Keratinocyte (primary cell): ENCODE measurements around the gene AGAP1. TPM values are rescaled to one million over a fixed set of nuclear protein-coding genes. Genes with fewer than 3 reads are reported as not detected.

Experiments
- DNase-seq: peaks from one replicate; pipeline ENCODE4 v3.0.0-alpha.2; 2011; ENCODE audit warnings: low read depth, missing footprints, low spot score
- FAIRE-seq: peaks from 2 replicates; lab custom pipeline; 2011; peaks lifted over from hg19 to GRCh38; lab: Jason Lieb, UNC
- H2AFZ ChIP-seq: 2 replicates; pipeline ENCODE4 v1.6.0; 2012; ENCODE audit warnings: low read length, control low read depth, inconsistent platforms; ENCODE audit not compliant: control insufficient read depth
- H3K27ac ChIP-seq: 2 replicates; pipeline ENCODE4 v1.5.1; 2011; ENCODE audit warnings: low read length; ENCODE audit not compliant: control insufficient read depth, insufficient read depth
- H3K27me3 ChIP-seq: 3 replicates; pipeline ENCODE4 v1.6.0; 2011; ENCODE audit warnings: low read length; ENCODE audit not compliant: control insufficient read depth, insufficient read depth; ENCODE audit errors: extremely low read depth
- H3K36me3 ChIP-seq, 2 experiments: 2 replicates in 1 of 2; 3 replicates in 1 of 2; pipeline ENCODE4 v1.5.1; 2011; ENCODE audit warnings: low read length in 2 of 2, mild to moderate bottlenecking in 1 of 2; ENCODE audit not compliant: control insufficient read depth in 2 of 2, insufficient read depth in 2 of 2; ENCODE audit errors: extremely low read depth in 1 of 2
- H3K4me1 ChIP-seq: 3 replicates; pipeline ENCODE4 v1.5.1; 2011; ENCODE audit warnings: low read length; ENCODE audit not compliant: control insufficient read depth, insufficient read depth; ENCODE audit errors: extremely low read depth
- H3K4me2 ChIP-seq: 3 replicates; pipeline ENCODE4 v1.6.0; 2011; ENCODE audit warnings: low read depth, low read length; ENCODE audit not compliant: control insufficient read depth, insufficient read depth; ENCODE audit errors: extremely low read depth
- H3K4me3 ChIP-seq, 3 experiments: fragments of 200-600 bp in 1 of 3; sonication (generic) in 1 of 3; 2 replicates in 2 of 3; 3 replicates in 1 of 3; pipeline ENCODE4 v1.5.1; 2011 to 2016; ENCODE audit warnings: low read length in 3 of 3, mild to moderate bottlenecking in 3 of 3, control low read depth in 2 of 3, inconsistent platforms in 1 of 3, low read depth in 1 of 3, mixed read lengths in 1 of 3, mixed run types in 1 of 3, moderate library complexity in 1 of 3; ENCODE audit not compliant: control insufficient read depth in 2 of 3, insufficient read depth in 2 of 3; ENCODE audit errors: extremely low read depth in 1 of 3
- H3K79me2 ChIP-seq: 2 replicates; pipeline ENCODE4 v1.6.0; 2012; ENCODE audit warnings: low read length; ENCODE audit not compliant: control insufficient read depth, insufficient read depth
- H3K9ac ChIP-seq: 3 replicates; pipeline ENCODE4 v1.6.0; 2011; ENCODE audit warnings: low read length; ENCODE audit not compliant: control insufficient read depth, insufficient read depth; ENCODE audit errors: extremely low read depth
- H3K9me1 ChIP-seq: 3 replicates; pipeline ENCODE4 v1.6.0; 2011; ENCODE audit warnings: low read length; ENCODE audit not compliant: control insufficient read depth, insufficient read depth; ENCODE audit errors: extremely low read depth
- H3K9me3 ChIP-seq: 2 replicates; pipeline ENCODE4 v1.5.1; 2012; ENCODE audit warnings: low read depth, low read length; ENCODE audit not compliant: control insufficient read depth
- H4K20me1 ChIP-seq: 3 replicates; pipeline ENCODE4 v1.6.0; 2011; ENCODE audit warnings: low read length; ENCODE audit not compliant: control insufficient read depth, insufficient read depth; ENCODE audit errors: extremely low read depth
- EZH2 ChIP-seq: IDR thresholded peaks from one replicate; pipeline ENCODE4 v1.6.1; 2012; ENCODE audit warnings: inconsistent platforms, mild to moderate bottlenecking, low read length, moderate library complexity
- dilution Hi-C: fragments of 300-500 bp; cut with MboI; formaldehyde crosslinking; loops from one replicate; pipeline ENCODE4 v1.7.0; 2020; ENCODE audit warnings: low sequenced_read_pairs; ENCODE audit not compliant: extremely low pct_ligation_motif_present
- polyA plus RNA-seq, 5 experiments: library from polyadenylated mRNA; depleted of rRNA in 3 of 5; stranded (reverse) in 3 of 5; stranded (forward) in 1 of 5; unstranded in 1 of 5; fragments of >200 nt; gene quantifications; 1 replicate in 1 of 5; 2 replicates in 3 of 5; 3 replicates in 1 of 5; pipeline versions ENCODE4 v1.2.1 to v1.2.3, GENCODE V29; 2011 to 2012; ENCODE audit warnings: missing spikeins in 2 of 5, low read depth in 1 of 5, low replicate concordance in 1 of 5
- TF ChIP-seq, protein P1 (sequence below), 3 experiments: IDR thresholded peaks in 1 of 3; conservative IDR thresholded peaks in 1 of 3; optimal IDR thresholded peaks in 1 of 3; 2 replicates in 2 of 3; 3 replicates in 1 of 3; pipeline versions ENCODE3 to v1.5.1; 2011; ENCODE audit warnings: low read length in 3 of 3, mild to moderate bottlenecking in 3 of 3, moderate library complexity in 2 of 3, control low read depth in 1 of 3, inconsistent platforms in 1 of 3; ENCODE audit not compliant: insufficient read depth in 2 of 3; ENCODE audit errors: extremely low read depth in 1 of 3

The AGAP1 gene
- polyA plus RNA-seq, 1 donor (not counting 4 experiments of a cell fraction or from before 2014, with no cell fraction given) = 12.6 TPM

DNA sequence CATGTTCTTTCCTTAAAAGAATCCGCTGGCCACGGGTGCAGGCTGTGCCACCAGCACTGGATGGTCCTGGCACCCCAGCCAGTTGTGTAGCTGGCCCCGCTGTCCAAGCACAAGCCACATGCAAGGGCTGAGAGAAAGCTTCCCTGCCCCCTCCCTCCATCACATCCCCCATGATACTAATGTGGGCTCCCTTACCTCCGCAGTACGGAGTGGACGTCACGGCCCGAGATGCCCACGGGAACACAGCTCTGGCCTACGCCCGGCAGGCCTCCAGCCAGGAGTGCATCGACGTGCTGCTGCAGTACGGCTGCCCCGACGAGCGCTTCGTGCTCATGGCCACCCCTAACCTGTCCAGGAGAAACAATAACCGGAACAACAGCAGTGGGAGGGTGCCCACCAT, 629.9 kb downstream of the AGAP1 start:
- FAIRE-seq (no peak), DNase-seq (no peak)
- TF ChIP-seq, protein P1, sequence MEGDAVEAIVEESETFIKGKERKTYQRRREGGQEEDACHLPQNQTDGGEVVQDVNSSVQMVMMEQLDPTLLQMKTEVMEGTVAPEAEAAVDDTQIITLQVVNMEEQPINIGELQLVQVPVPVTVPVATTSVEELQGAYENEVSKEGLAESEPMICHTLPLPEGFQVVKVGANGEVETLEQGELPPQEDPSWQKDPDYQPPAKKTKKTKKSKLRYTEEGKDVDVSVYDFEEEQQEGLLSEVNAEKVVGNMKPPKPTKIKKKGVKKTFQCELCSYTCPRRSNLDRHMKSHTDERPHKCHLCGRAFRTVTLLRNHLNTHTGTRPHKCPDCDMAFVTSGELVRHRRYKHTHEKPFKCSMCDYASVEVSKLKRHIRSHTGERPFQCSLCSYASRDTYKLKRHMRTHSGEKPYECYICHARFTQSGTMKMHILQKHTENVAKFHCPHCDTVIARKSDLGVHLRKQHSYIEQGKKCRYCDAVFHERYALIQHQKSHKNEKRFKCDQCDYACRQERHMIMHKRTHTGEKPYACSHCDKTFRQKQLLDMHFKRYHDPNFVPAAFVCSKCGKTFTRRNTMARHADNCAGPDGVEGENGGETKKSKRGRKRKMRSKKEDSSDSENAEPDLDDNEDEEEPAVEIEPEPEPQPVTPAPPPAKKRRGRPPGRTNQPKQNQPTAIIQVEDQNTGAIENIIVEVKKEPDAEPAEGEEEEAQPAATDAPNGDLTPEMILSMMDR (optimal IDR thresholded peaks at IDR 0.05 in 1 of 3, IDR thresholded peaks at IDR 0.05 in 1 of 3, conservative IDR thresholded peaks at IDR 0.05 in 1 of 3; ENCODE audit: extremely low read depth in 1 of 3, insufficient read depth in 2 of 3, low read length in 3 of 3) = no peak
- TF ChIP-seq EZH2 = no peak
- H3K4me3 ChIP-seq = no peak overlapping the region
- no peak overlapping the region for H3K4me2 ChIP-seq
- no peak overlapping the region for H3K27ac ChIP-seq
- H3K9me1 ChIP-seq = no peaks in the 10 kb centered on the region
- no peak overlapping the region for H3K9ac ChIP-seq
- no peaks in the 10 kb centered on the region for H4K20me1 ChIP-seq
- H3K9me3 ChIP-seq = no peaks in the 10 kb centered on the region
- H3K4me1 ChIP-seq = no peaks in the 10 kb centered on the region
- H2AFZ ChIP-seq = no peak overlapping the region
- no peaks in the 10 kb centered on the region for H3K79me2 ChIP-seq
- dilution Hi-C loops = no loop called here
- no peaks in the 10 kb centered on the region for H3K27me3 ChIP-seq
- H3K36me3 ChIP-seq = peaks cover 0 to 3% of the 10 kb centered on the region in 2 experiments

- Histone ChIP-seq H3K79me2 (no peaks in the 10 kb centered on the region), H4K20me1 (no peaks in the 10 kb centered on the region), H2AFZ (no peak overlapping the region), H3K9me1 (no peaks in the 10 kb centered on the region), H3K4me2 (no peak overlapping the region), H3K9ac (no peak overlapping the region), H3K4me3 (no peak overlapping the region), H3K4me1 (no peaks in the 10 kb centered on the region), H3K27ac (no peak overlapping the region), H3K27me3 (no peaks in the 10 kb centered on the region), H3K36me3 (peaks cover 0 to 3% of the 10 kb centered on the region in 2 experiments), H3K9me3 (no peaks in the 10 kb centered on the region)
- FAIRE-seq (no peak), DNase-seq (no peak)
- dilution Hi-C loops = no loop called here
- TF ChIP-seq, protein P1 (optimal IDR thresholded peaks at IDR 0.05 in 1 of 3, IDR thresholded peaks at IDR 0.05 in 1 of 3, conservative IDR thresholded peaks at IDR 0.05 in 1 of 3; ENCODE audit: extremely low read depth in 1 of 3, insufficient read depth in 2 of 3, low read length in 3 of 3) = no peak
- TF ChIP-seq EZH2 = no peak
These were observed 630.5 kb downstream of the AGAP1 start for GRCh38 chr2:236124182-236124893.
